HG03442 (cell line): ENCODE data around the gene SSBP3.

Experiments
- ATAC-seq: cut with Tn5 transposase; IDR thresholded peaks from one replicate; pipeline ENCODE4 v1.9.1; 2021; ENCODE audit warnings: mild to moderate bottlenecking, moderate library complexity; ENCODE audit not compliant: unreplicated experiment

The SSBP3 gene

GRCh38 chr1:54310439-54311328 is 95.5 kb downstream of the SSBP3 start:
- ATAC-seq, result no peak

DNA sequence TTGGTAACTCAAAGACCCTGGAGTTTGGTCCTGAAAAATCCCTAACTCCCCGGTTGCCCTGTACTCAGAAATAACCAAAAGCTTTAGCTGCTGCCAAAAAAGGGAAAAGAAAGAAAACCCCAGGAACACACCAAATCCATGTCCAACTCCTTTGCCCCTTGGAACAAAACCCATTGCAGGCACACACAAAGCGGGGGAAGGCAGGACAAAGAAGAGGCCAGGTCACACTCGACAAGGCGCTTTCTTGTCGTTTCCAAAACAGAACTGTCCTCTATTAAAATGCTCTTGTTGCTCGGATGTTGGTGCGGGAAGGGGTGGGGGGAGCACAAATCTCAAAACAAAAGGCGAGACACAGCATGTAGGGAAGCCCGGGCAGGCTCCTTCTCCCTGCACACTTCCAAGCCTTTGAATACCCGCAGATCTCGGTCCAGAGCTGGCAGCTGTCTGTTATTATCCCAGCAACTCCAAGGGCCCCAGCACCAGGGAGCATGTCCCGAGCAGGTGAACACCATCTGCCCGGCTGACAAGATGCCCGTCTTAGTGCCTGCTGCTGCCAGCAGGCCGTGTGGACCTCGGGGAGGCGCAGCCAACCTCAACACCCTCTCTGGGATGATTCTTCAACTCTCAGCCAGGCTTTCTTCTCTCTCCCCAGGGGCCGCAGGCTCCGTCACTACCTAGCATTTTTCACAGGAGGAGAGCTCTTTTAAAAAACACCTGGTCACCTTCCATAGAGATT is 96.4 kb downstream of the SSBP3 start:
- ATAC-seq, result no peak

GRCh38 chr1:54307305-54307704 is 98.9 kb downstream of the SSBP3 start:
- ATAC-seq, result no peak

DNA sequence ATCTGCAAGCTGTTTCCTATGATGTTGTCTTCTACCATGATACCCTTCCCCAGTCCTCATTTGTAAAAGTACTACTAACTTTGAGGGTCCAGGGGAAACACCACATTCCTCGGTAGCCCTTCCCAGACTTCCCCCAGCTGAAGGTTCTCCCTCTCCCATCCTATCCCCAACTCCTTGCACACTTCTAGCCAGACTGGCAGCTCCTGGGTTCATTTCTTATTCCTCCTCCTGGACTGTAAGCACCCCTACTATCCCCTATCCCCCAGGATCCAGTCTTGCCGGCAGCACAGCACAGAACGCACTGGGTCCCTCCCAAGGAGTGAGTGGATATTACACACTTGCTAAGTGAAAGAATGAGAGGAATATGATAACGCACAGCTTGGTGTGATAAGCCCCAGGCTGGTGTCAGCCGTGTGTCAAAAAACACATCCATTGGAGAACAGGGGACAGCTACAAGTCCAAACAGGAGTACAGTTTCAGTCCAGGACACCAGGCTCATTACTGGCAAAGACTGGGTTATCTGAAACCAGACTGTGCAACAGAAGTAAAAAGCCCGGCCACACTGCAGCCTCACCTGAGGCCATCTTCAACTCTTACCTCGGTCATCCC is 100.2 kb downstream of the SSBP3 start:
- no peak for ATAC-seq

DNA sequence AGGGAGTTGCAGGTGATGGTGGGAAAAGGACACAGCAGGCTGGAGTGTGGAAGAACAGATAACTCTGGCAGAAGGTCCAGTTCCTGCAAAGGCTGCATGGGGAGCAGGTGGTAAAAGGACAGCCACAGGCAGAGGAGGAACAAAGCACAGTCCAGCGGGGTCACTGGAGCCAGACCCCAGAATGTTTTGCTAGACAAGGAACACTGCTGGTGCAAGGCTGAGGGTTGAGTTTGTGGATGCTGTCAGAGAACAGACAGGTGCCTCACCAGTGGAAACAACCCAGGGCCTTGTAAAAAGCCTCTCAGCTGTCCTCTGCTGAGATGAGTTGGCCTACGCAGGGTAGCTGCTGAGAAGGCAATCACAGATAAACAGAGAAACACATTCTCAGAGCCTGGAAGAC is 101.7 kb downstream of the SSBP3 start:
- ATAC-seq, result no peak

GRCh38 chr1:54302951-54303843 is 103.0 kb downstream of the SSBP3 start:
- ATAC-seq, result no peak

DNA sequence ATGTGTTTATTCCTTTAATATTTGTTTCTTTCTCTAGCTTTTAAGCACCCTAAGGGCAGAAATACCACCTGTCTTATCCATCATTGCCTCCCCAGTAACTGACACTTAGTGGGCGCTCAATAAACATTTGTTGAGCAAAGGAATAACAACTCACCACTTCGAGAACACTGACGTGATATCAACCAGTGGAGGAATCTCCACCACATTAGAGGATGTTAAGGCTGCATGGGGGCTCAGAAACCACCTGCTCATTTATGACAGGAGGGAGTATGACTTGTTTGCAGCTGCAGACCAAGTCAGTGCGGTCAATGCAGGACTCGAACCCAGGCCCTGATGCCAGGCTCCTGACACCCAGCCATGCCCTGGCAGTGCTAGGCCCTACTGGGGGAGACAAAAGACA is 103.6 kb downstream of the SSBP3 start:
- no peak for ATAC-seq

DNA sequence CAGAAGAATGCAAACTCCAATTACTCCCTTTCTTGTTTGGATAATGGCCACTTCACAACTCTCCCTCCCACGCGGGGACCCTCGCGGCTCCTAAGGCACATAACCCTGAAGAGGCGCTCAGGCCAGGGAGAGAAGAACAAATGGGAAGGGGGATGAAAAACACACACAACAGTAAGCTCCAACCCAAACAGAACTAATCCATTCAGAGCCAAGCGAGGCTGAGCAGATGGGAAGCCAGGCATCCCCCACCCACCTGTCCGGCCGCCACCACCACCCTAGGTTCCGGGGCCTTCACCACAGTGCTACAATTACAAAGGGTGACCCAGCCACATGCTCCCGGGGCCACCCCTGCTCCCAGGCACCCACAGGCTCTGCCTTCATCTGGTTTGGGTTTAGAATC is 104.7 kb downstream of the SSBP3 start:
- no peak for ATAC-seq

DNA sequence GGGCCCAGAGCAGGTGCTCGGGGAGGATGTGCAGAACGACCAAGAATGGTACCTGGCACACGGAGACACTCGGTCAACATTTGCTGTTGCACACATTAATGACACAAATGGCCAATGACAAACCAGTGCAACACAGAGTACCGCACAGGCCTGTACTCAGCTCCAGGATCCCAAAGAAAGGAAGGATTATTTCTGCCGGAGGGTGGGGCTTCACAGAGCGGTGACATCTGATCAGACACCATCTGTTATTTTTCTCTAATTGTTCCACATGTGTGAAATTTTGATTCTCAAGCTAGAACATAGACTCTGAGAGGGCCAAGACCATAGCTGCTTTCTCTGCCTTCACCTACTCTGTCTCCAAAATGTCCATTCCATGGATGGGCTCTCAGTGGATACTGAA is 105.8 kb downstream of the SSBP3 start:
- no peak for ATAC-seq

GRCh38 chr1:54299037-54299436 is 107.2 kb downstream of the SSBP3 start:
- ATAC-seq, result no peak

GRCh38 chr1:54298284-54299033 is 107.7 kb downstream of the SSBP3 start:
- ATAC-seq, result no peak

DNA sequence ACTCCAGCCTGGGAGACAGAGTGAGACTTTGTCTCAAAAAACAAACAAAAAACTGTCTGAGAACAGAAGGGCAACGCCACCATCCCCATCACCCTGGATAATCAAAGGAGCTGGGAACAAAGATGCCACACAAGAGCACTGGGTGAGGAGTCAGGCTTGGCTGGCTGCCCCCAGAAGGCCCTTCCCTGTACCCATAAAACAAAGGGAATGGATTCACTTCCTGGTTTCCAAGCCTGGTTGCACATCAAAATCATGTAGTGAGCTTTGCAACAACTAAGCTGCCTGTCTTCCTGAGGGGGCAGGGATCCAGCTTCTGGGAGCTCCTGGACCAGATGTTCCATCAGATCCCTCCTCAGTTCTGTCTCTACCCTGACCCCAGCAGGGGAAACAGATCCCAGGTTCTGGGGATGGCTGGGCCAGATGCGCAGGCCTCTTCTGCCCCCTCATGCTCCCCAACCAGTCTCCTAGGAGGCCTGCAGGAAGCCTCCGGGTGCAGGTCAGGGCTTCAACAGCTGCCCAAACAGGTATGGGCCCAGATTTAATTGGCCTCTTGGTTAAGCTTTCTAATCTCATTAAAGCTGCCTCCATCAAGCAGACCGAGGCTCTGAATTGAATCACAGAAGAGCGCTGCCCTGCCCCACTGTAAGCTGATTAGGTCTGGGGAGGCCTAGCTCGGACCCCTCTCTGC is 108.5 kb downstream of the SSBP3 start:
- ATAC-seq, result no peak

DNA sequence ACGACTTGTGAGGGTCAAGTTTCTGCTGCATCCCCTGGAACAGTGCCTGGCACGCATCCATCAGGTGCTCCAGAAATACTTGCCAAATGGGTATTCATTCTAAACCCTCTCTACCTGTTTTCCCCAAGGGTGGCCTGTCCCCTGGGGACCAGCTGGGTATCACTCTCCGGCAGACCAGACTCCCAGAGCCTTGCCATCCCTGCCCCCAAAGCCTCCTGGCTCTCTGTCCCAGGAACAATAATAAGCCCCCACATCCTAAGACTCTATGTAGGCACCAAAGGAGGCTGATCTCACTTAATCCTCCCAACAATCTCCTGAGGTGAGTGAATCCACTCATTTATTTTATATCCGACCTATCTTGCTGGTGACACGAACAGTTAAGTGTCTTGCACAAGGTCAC is 109.5 kb downstream of the SSBP3 start:
- no peak for ATAC-seq

DNA sequence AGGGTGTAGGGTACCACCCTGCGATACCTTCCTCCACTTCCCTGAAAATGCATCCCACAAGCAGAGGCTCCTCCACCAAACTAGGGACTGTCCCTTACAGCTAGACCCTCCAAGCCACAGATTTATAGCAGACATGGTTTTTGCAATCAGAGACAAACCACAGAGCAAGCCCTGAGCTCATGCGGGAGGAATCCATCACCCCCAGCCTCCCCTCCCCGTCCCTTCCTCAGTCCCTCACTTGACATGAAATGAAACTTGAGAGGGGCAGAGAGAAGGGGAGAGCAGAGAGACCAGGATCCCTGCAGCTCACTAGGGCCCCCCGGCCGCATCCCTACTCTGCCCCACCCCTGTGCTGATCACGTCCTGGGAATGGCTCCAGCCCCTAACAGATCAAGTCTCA is 111.3 kb downstream of the SSBP3 start:
- no peak for ATAC-seq

DNA sequence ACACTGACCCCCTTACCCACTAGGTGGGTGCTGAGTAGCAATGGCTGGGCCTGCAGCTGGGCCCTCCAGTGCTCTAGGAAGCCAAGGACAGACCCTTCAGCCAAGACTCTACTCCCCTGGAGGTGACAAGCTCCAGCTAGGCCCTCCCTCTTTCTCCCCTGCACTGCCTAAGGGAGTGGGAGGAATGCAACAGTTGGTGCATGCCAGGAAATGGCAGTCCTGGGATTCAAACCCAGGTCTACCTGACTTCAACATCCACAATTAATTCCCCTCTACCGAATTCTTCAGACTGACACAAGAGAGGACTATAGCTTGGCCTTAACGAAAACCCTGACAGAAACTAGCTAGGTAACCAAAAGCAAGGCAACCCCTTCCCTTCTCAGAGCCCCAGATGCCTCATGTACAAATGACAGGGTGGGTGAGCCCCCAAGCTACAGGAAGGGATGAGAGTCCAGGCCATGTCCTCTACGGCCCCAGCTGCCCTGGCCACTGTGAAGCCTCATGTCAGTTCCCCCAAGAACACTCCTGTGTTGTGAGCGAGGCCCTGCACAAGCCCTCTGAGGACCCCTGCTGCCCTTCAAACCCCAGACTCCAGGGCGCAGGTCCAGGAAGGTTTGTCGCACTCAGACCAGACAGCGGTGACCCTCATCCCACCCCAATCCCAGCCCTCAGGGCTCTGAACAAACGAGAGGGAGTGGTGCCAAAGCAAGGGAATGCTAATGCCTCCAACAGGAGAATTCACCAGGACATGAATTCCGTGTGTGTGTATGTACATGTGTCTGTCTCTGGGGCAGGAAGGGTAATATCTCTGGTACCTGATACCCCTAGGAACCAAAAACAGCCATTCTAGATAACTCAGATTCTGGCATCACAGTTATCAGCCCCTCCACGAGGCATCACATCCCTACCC is 113.9 kb downstream of the SSBP3 start:
- no peak for ATAC-seq

GRCh38 chr1:54291276-54292001 is 114.8 kb downstream of the SSBP3 start:
- no peak for ATAC-seq

GRCh38 chr1:54290506-54291184 is 115.5 kb downstream of the SSBP3 start:
- no peak for ATAC-seq
